HG03064 (cell line): ENCODE measurements around the gene STK32C.

ENCODE experiments used
- ATAC-seq: cut with Tn5 transposase; IDR thresholded peaks from one replicate; pipeline ENCODE4 v1.9.1; 2021; ENCODE audit warnings: low read depth; ENCODE audit not compliant: unreplicated experiment

Gene STK32C

DNA sequence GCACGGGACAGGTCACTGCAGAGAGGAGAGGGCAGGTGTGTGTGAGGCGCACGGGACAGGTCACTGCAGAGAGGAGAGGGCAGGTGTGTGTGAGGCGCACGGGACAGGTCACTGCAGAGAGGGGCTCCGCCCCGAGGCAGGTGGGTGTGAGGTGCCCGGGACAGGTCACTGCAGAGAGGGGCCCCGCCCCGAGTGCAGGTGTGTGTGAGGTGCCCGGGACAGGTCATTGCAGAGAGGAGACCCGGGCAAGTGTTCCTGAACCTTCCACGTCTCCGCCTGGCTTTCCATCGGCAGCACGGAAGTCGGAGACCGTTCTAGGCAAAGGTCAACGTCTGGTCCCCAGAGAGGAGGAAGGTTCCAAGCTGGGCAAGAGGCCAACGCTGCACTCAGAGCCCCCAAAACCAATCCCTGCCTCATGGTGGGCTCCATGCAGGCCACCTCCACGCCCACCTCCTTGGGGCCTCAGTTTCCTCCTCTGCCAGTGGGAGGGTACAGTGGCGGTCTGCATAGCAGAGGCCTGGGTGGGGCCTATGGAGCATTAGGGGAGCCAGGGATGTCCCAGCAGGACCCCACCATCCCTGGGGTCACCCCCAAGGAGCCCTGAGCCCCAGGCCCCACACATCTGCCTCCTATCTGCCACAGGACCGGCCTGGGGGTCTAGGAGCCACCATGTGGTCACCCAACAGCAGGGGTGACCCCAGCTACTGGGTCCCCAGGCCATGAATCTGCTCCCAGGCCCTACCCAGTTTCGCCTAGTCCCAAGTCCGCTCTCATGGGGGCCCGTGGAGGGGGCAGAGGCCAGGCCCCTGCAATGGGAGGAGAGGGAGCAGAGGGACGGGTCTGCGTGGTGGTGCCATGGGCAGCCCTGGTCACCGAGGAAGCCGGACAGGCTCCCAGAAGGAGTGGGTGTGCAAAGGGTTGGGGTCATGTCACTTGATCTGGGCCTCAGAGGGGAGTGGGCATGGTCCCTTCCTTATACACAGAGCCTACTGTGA lies 57.0 kb downstream of the STK32C start:
- no peak for ATAC-seq

DNA sequence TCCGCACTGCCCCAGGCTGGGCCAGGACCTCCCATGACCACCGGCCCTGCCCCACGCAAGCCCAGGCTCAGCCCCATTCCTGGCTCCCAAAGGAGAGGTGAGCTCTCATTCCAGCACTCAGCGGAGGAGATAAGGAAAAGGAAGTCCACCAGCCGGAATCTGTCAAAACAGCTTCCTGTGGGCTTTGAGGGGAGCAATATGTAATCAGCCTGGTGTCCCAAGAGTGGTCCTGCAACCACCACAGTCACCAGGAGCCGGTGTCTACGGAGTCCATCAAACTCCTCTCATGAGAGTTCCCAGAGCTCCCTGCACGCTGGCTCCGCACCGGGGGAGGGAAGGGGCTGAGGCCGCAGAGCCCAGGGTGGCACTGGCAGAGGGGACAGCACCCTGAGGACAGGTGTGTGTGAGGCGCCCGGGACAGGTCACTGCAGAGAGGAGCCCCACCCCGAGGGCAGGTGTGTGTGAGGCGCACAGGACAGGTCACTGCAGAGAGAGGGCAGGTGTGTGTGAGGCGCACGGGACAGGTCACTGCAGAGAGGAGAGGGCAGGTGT lies 57.9 kb downstream of the STK32C start:
- no peak for ATAC-seq

DNA sequence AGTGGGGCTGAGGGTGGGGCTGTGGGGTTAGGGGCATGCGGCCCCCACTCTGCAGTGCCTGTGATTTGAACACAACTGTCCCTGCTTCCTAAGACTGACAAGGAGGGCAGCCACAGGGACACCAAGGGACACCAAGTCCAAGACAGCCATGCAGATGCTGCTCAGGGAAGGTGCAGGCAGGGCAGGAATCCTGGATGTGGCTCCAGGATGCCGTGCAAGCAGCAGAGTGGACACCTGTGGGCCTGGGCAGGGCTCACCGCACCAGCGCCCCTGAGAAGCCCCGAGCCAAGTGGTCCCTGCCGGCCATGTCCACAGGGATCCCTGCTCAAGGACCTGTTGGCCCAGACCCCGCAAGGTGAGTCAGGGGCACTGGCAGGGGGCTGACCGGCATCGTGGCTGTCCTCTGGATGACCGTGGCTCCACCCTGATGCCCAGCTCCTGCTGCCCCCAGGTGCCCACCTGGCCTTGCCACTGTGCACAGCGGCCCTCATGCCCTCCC lies 58.5 kb downstream of the STK32C start:
- no peak for ATAC-seq

DNA sequence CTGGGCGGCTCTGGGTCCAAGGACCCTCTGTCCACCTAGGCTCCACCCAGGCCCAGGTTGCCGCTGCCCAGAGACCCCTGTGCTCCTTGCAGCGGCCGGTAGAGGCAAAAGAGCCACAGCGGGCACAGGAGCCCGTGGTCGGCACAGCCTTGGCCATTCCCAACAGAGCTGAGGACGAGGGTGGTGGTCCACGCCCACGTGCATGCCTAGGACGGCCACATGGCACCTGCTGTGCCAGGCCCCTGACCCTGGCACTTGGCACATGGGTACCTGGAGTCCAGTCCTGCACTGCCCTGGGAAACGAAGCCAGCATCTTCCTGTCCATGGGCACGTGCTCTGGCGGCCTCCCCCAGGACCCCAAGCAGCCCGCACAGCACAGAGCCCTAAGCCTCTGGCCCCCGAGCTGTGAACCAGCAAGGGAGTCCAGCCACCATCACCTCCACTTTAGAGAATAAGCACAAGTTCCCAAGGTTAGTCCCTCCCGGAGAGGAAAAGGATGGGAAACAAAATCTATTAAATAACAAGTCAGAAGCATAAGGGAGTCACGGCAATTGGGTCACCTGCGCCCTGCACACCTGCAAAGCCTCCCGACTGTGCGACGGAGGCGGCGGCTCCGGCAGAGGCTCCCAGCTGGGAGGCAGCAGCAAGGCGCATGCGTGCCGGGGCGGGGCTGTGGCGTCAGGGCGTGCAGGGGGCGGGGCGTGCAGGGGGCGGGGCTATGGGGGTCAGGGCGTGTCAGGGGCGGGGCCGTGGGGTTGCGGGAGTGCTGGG lies 59.1 kb downstream of the STK32C start:
- no peak for ATAC-seq

DNA sequence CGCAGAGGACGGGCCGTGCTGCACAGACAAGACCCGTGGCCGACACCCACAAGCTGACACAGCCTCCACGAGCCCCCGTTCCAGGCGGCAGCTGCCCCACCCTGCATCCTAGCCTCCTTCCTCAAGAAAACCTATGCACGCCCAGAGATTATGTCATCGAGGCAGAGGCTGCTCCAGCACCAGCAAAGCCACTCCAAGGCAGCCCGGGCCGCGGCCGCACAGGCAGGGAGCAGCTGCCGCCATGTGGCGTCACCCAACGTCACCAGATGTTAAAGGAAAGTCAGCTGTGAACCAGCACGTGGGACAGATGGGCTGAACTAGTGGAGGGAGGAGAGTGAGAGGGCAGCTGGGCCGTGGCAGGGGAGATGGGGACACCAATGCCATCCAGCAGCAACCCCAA lies 59.8 kb downstream of the STK32C start:
- ATAC-seq: no peak

DNA sequence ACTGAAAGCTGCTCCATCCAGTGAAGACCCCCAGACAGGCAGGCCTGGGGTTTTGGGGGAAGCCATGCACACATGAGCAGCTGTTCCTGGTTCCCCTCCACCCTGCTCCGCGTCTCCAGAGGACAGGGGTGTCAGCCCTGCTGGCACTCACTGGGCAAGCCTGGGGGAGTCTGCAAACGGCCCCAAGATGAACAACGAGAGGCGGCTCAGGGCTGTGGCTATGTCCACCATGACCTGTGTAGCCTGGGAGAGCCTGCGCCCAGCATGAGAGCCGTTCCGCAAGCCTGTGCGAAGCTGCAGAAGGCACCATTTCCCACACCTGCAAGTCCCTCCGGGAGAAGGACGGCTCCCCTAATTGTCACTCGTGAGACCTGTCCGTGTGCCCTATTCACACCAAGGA lies 61.5 kb downstream of the STK32C start:
- ATAC-seq: no peak

DNA sequence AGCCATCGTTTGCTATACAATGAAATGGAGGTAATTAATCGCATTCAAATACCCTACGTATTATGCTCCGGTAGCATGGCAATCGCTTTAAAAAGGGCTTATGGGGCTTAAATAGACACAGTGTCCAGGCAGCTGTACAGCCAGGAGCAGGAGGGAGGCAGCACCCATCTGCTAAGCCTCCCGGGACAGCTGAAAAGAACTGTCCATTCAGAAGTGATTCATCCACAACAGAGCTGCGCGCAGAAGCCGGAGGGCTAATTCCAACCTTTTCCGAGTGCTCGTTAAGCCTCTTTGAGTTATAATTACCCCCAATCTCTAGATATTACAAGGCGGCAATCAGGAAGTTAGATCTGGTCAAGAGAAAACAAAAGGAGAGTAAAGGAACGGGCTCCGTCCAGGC lies 62.7 kb downstream of the STK32C start:
- no peak for ATAC-seq

DNA sequence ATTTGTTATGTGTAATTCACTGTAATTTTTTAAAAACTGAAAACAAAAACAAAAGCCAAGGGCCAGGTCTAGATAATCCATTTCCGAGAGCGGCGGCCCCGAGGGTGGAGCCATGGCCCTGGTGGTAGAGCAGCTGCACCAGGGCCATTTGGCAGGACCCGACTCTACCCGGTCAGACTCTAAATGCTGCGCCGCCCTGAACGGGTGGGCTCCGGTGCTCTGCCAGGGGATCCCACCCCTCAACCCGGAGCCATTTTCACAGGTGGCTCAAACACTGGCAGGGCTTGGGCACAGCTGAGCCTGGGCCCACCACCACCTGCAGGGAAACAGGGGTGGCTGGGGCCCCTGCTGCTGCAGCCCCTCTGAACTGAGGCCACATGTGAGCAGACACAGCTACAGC lies 64.1 kb downstream of the STK32C start:
- ATAC-seq: no peak

DNA sequence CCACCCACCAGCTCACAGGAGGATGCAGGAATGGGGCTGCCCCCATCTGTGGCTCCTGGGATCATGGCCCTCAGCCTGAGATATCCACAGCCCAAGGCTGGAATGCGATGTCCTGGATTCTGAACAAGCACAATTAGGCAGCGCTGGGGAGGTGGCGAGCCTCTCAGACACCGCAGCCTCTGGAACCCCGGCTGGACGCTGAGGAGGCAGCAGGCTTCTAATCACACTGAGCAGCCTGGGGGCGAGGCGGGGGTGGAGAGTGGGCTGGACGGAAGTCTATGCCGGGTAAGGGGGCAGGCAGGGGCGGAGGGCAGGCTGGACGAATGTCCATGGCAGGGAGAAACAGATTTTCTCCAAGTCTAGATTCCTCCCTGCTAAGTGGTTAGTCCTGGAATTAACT lies 64.6 kb downstream of the STK32C start:
- ATAC-seq: no peak

DNA sequence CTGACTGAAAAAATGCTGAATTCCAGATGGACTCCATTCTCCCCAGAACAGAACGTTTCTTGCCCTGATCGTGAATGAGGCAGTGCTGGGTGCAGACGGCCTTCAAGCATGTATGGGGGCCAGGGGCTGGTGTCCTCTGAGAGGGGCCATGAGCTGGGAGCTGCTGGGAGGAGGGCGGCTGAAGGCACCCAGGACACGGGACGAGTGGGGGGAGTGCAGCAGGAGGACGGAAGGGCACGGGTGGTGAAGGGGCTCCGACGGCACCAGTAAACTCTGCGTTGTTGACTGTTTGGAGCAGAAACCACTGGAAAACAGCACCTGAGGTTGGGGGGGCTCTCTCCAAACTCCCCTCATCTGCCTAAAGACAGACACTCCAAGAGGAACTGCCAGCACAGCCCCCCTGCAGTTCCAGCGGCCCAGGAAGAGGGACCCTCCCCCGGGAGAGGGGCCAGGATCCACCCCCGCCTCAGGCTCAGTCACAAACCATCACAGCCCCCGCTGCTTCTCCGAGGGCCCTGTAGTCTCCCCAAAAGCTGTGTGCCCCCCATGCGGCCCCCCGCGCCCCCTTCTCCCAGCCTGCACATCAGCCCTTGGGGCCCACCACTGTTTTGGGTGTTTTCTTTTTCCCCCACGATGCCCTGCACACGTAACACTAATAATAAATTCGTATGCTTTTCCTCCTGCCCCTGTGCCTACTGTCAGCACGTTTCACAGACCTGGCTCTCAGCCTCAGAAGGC lies 65.5 kb downstream of the STK32C start:
- no peak for ATAC-seq

DNA sequence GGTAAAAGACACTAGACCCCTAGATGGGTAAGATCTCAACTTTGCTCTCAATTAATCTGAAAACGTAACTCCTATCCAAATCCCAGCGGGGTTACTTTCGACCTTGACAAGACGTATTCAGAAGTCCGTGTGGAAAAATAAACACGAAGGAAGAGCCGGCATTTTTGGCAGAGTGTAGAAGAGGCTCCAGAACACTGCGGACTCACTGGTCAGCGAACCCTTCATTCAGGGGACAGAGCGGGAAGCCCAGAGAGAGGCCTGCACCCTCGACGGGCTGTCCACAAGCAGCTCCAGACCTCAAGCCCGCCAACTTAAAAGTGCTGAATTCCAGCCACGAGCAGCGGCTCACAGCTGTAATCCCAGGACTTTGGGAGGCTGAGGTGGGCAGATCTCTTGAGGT lies 66.3 kb downstream of the STK32C start:
- ATAC-seq: no peak

DNA sequence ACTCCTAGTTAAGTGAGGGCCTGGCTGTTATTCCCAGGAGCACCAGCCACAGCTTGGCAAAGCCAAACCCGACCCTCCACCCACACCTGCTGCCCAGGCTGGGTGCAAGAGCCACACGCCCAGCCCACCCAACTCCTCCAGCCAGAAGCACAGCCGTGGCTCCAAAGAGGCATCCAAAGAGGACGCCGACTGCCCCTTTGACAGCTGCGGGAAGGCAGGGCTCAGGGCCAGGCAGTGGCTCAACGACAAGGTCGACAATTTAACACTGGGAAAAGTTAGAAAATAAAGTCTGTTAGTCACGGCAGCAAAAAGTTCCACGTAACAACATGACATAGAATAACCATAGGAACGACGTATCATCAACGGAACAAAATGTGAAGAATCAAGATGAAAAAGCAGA lies 66.7 kb downstream of the STK32C start:
- ATAC-seq: no peak

DNA sequence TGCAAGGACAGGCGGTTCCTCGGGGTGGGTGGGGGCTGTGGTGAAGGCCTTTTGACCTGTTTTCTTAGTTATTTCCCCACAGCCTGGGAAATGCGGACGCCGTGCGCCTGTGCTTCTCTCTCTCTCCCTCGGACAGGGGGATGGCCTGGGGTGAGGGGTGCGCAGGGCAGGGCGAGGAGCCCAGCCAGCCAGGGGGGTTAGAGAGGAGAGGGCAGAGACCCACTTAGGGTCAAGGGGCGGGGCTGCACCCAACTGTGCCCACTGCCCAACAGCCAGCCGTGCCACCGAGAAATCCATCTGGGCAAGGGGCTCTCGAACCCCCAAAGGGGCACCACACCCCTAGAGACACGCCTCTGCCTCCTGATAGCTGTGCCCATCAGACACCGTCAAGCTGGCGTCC lies 67.2 kb downstream of the STK32C start:
- ATAC-seq: no peak

DNA sequence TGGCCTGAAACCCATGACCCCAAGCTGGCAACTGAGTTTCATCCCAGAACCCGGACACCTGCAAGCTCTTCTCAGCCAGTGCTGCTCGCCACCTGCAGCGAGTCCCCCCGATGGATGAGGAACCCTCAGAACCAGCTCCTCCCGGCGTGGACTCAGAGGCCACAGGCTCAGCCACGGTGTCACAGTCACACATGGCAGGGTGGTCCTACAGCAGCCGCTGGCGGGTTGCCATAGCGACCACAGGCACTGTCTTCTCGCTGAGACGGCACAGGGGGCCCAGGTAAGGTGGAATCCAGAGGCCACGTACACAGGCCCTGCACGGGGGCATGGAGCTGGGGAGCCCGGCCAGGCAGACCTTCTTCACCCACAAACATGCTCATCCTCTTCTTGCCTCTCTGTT lies 67.6 kb downstream of the STK32C start:
- ATAC-seq: no peak

DNA sequence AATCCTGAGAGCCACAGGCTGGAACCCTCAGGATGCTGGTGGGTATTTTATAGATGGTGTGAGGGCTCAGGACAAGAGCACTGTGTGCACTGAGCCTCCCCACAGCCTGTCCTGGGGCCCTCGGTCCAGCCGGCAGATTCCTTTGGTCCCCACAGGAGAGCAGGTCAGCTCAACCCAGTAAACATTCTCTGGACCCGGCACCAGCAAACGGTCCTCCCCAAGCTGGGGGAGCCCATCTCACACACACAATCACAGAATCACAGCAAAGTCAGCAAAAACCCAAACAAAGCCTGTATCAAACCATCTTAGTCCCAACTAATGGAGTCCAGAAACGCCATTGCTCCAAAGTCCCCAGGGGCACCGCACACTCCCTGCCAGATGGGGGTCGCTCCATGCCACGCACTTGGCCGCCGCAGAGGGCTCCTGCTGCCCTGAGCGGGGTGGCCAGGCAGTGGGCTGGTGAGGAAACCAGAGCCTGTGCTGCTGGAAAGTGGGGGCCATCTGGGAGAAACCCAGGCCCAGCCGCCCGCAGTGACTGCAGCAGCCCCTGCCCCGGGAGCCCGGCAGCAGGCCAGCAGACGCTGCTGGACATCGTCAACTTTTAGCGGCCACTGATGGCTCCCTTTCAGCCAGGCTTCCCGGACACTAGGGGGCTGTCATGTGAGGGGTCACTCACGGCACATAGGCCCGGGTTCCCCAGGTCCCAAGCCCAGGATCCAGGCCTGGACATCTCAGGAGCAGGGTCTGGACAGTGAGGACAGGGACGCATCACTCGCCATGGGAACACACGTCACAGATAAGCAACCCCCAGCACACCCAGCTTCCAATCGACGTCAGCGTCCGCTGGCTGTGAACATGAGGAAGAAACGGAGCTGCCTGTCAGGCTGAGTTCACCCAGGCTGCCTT lies 68.4 kb downstream of the STK32C start:
- ATAC-seq: no peak

DNA sequence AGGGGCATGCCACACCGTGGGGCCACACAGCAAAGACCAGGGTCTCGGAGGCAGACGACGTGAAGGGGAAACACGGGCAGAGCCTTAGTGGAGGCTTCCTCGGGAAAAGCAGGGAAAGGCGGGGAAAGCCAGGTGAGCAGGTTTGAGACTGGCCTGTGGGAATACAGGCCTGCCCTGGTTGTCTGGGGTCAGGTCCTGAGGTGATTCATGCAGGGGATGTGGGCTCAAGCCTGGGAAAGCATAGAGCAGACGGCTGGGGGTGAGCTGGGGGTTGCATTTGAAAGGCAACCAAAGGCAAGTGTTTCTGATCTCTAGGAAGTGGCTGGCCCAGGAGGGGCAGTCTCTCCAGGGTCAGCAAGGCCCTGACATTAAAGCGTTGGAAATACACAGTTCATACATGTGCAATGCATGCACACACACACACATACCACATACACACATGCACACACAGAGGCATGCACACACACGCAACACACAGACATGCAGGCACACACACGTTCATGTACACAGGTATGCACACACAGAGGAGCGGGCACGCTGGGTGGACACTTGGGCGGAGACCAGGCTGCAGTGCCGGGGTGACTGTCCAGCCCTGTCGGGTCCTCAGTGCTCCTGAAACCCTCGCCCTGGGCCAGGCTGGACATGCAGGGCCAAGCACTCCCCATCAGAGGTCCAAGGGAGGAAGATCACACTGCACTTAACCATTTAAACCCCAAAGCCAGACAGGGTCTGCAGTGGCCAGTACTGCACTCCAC lies 69.2 kb downstream of the STK32C start:
- no peak for ATAC-seq

DNA sequence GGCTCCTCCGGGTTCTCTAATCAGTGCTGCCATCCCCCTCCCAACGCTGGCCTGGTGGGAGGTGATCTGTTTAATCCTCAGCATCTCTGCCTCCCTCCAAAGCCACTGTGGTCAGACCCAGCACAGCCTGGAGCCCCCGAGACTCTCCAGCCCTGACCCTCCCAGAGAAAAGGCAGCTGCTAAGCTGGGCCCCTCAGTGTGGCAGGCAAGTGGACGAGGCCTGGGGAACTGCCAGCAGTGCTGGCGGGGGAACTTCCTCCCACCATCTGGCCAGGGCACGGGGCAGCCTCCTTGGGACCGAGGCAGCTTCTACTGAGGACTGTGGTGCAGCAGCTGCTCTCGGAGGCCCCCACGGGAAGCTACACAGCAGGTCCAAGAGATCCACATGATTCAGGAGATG lies 69.9 kb downstream of the STK32C start:
- ATAC-seq: no peak

DNA sequence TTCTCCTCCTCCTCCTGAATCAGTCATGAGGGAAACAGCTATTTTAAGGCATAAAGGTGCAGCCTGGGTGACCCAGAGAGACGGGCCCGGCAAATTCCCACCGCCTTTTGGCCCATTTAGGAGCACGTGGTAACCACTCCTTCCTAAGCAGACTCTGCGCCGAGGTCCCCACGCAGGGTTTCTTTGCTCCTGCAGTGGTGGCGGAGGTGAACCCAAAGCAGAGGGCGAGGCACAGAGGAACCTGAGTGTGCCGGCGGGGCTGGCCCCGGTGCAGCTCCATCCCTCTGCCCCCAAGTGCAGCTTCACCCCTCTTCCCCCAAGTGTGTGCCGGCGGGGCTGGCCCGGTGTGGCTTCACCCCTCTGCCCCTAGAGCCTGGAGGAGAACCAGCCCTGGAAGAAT lies 70.4 kb downstream of the STK32C start:
- no peak for ATAC-seq

DNA sequence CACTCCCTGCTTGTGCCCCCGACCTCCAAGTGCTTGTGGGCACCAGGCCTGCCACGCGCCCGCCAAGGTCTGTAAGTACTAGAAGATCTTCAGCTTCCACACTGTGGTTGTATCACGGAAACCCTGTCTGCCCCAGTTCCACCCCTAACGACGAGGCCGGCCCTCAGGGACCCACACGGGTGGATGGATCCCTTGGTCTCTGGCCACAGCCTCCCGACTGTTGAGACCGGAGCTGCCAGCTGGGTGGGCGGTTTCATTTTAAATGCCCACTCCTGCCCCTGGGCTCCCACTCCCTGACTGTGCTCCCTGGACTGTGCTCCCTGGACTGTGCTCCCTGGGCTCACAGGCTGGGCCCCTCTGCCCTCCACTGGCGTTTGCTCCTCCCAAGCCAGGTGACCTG lies 70.9 kb downstream of the STK32C start:
- no peak for ATAC-seq
